GM23248 (cell line): ENCODE measurements around the gene ARHGEF38. TPM values are rescaled to one million over a fixed set of nuclear protein-coding genes. Genes with fewer than 3 reads are reported as not detected.
"Not testable (repeated sequence)": the region's sequence is repeated elsewhere in the genome, so short reads cannot be mapped to it uniquely, and the experiment has no call there.

Experiments used
- DNase-seq: peaks from one replicate; pipeline ENCODE4 v3.0.0-alpha.2; 2015
- H2AFZ ChIP-seq: fragments of 200-600 bp; sonication (generic); 2 replicates; pipeline ENCODE4 v1.6.1; 2016; ENCODE audit warnings: antibody characterized with exemption
- H3F3A ChIP-seq: fragments of 200-600 bp; sonication (generic); 2 replicates; pipeline ENCODE4 v1.6.1; 2016; ENCODE audit warnings: mild to moderate bottlenecking, antibody characterized with exemption, mixed run types; ENCODE audit not compliant: insufficient read depth
- H3K27ac ChIP-seq: fragments of 200-600 bp; sonication (generic); 2 replicates; pipeline ENCODE4 v1.5.1; 2016; ENCODE audit warnings: mild to moderate bottlenecking
- H3K27me3 ChIP-seq: fragments of 200-600 bp; sonication (generic); replicated peaks from 2 replicates; pipeline ENCODE4 v1.6.1; 2016; ENCODE audit warnings: mild to moderate bottlenecking; ENCODE audit not compliant: insufficient read depth
- H3K36me3 ChIP-seq: fragments of 200-600 bp; sonication (generic); 2 replicates; pipeline ENCODE4 v1.6.1; 2016; ENCODE audit warnings: low read depth, mild to moderate bottlenecking
- H3K4me1 ChIP-seq: fragments of 200-600 bp; sonication (generic); 2 replicates; pipeline ENCODE4 v1.6.1; 2016; ENCODE audit warnings: mild to moderate bottlenecking; ENCODE audit not compliant: insufficient read depth
- H3K4me2 ChIP-seq: fragments of 200-600 bp; sonication (generic); one replicate; pipeline ENCODE4 v1.6.1; 2016; ENCODE audit warnings: mild to moderate bottlenecking; ENCODE audit not compliant: unreplicated experiment
- H3K4me3 ChIP-seq: fragments of 200-600 bp; sonication (generic); 2 replicates; pipeline ENCODE4 v1.5.1; 2016; ENCODE audit warnings: mild to moderate bottlenecking
- H3K79me2 ChIP-seq: fragments of 200-600 bp; sonication (generic); 2 replicates; pipeline ENCODE4 v1.6.1; 2016; ENCODE audit warnings: mild to moderate bottlenecking; ENCODE audit not compliant: insufficient read depth
- H3K9ac ChIP-seq: fragments of 200-600 bp; sonication (generic); 2 replicates; pipeline ENCODE4 v1.6.1; 2016; ENCODE audit warnings: mild to moderate bottlenecking
- H3K9me2 ChIP-seq: fragments of 200-600 bp; sonication (generic); 2 replicates; pipeline ENCODE4 v1.6.1; 2016; ENCODE audit warnings: mixed run types, mild to moderate bottlenecking, moderate library complexity; ENCODE audit not compliant: insufficient read depth
- H3K9me3 ChIP-seq: fragments of 200-600 bp; sonication (generic); one replicate; pipeline ENCODE4 v1.6.1; 2017; ENCODE audit warnings: low read depth
- H4K20me1 ChIP-seq: fragments of 200-600 bp; sonication (generic); 2 replicates; pipeline ENCODE4 v1.6.0; 2016; ENCODE audit not compliant: insufficient read depth
- EZH2 ChIP-seq: fragments of 200-600 bp; sonication (generic); IDR thresholded peaks from 2 replicates; pipeline ENCODE4 v1.6.1; 2018; ENCODE audit warnings: antibody characterized with exemption, mild to moderate bottlenecking; ENCODE audit not compliant: insufficient read depth, poor library complexity, severe bottlenecking
- EZH2phosphoT487 ChIP-seq: fragments of 200-600 bp; sonication (generic); IDR thresholded peaks from 2 replicates; pipeline ENCODE4 v1.6.1; 2018; ENCODE audit warnings: antibody characterized with exemption, moderate library complexity, mild to moderate bottlenecking, low read depth; ENCODE audit not compliant: insufficient read depth
- WGBS, 2 experiments: methylation state at CpG; one replicate each; pipeline ENCODE4 v1.1.6; 2015 to 2017; ENCODE audit warnings: low lambda C conversion rate in 2 of 2, low coverage in 1 of 2; ENCODE audit errors: missing lambda C conversion rate in 2 of 2; 5-methylcytosine and 5-hydroxymethylcytosine counted together
- in situ Hi-C: fragments of 300-500 bp; cut with MboI; formaldehyde crosslinking; loops from 2 replicates; pipeline ENCODE4 v1.15.0; 2020
- polyA plus RNA-seq: library from polyadenylated mRNA; unstranded; fragments of >200 nt; fragmentation: Nextera tagmentation; extraction: Ambion mirVana; gene quantifications from 2 replicates; pipeline ENCODE4 v1.2.1, GENCODE V29; 2016
- total RNA-seq: library from RNA; depleted of rRNA; stranded (reverse); fragments of >200 nt; shearing (Covaris generic); gene quantifications from 2 replicates; pipeline ENCODE4 v1.2.3, GENCODE V29; 2014

The ARHGEF38 gene
- total and polyA plus RNA-seq, 2 experiments from 2014 or later, result not detected

DNA sequence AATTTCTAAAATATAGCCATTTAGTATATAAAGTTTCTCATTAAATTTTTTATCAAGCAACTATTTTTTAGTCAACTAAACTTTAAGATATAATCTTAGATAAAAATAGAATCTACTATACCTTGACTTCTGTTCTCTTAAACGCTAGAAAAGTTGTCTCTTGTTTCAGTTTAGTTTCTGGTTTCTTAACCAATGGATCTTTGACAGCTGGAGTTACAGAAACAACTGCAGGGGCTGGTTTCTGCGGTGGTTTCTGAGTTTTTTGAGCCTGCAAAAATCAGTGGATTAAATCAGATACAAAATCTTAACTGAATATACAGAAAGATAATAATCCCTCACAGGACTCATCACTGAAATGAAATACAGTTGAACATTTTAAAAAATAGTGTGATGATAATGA lies 134.2 kb downstream of the ARHGEF38 start:
- WGBS, 2 experiments, result 78 to 81% methylated on average over 2 of the region's 2 CpGs
- H3K27me3 ChIP-seq, result no peaks in the 10 kb centered on the region
- no peak overlapping the region for H3K4me2 ChIP-seq
- no peaks in the 10 kb centered on the region; the same call in 1 of the 2 replicates for H3K4me1 ChIP-seq
- H3K79me2 ChIP-seq, result no peaks in the 10 kb centered on the region
- TF ChIP-seq EZH2phosphoT487 (no peak), EZH2 (no peak)
- no peak overlapping the region for H2AFZ ChIP-seq
- H3K9me3 ChIP-seq, result no peaks in the 10 kb centered on the region
- DNase-seq, result no peak
- H3K9ac ChIP-seq, result no peak overlapping the region
- H3K4me3 ChIP-seq, result no peak overlapping the region
- H3K9me2 ChIP-seq, result no peaks in the 10 kb centered on the region
- H3F3A ChIP-seq, result no peaks in the 10 kb centered on the region
- peaks cover 71% of the 10 kb centered on the region for H3K36me3 ChIP-seq
- no peaks in the 10 kb centered on the region for H4K20me1 ChIP-seq
- in situ Hi-C loops, result no loop called here
- H3K27ac ChIP-seq, result no peak overlapping the region

DNA sequence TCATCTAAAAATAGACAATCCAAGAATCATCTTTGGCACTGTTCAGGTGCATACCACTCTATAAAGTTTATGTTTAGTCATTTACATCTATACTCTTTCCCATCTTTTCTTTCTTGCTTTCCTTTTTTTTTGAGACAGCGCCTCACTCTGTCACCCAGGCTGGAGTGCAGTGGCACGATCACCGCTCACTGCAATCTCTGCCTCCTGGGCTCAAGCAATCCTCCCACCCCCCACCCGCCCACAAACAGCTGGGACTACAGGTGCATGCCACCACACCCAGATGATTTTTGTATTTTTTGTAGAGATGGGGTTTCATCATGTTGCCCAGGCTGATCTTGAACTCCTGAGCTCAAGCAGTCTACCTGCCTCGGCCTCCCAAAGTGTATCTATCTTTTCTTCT lies 142.4 kb downstream of the ARHGEF38 start:
- H3K79me2 ChIP-seq, H4K20me1 ChIP-seq, H3K4me2 ChIP-seq, H3K9me2 ChIP-seq, H3K4me3 ChIP-seq, H3K9me3 ChIP-seq, DNase-seq, H3K27ac ChIP-seq, in situ Hi-C loops, H3K27me3 ChIP-seq, H3F3A ChIP-seq, H3K9ac ChIP-seq, H3K4me1 ChIP-seq, H2AFZ ChIP-seq: not testable (repeated sequence)
- WGBS, 2 experiments, result 93 to 98% methylated on average over 5 of the region's 5 CpGs
- peaks cover 49% of the 10 kb centered on the region for H3K36me3 ChIP-seq

DNA sequence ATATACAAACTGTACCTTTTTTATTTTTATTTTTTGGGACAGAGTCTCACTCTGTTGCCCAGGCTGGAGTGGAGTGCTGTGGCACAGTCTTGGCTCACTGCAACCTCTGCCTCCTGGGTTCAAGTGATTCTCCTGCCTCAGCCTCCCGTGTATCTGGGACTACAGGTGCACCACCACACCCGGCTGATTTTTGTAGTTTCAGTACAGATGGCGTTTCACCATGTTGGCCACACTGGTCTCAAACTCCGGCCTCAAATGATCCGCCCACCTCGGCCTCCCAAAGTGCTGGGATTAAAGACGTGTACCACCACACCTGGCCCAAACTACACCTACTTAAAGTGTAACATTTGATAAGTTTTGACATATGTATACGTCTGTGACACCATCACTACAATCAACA lies 143.4 kb downstream of the ARHGEF38 start:
- WGBS, 2 experiments, result 88 to 93% methylated on average over 8 of the region's 8 CpGs
- H3K27me3 ChIP-seq, H3F3A ChIP-seq, H3K9me2 ChIP-seq, H3K9me3 ChIP-seq, H3K79me2 ChIP-seq, H3K9ac ChIP-seq, H3K4me2 ChIP-seq, DNase-seq, H3K4me1 ChIP-seq, in situ Hi-C loops, H3K27ac ChIP-seq, H2AFZ ChIP-seq, H4K20me1 ChIP-seq, H3K4me3 ChIP-seq: not testable (repeated sequence)
- H3K36me3 ChIP-seq, result peaks cover 38% of the 10 kb centered on the region

DNA sequence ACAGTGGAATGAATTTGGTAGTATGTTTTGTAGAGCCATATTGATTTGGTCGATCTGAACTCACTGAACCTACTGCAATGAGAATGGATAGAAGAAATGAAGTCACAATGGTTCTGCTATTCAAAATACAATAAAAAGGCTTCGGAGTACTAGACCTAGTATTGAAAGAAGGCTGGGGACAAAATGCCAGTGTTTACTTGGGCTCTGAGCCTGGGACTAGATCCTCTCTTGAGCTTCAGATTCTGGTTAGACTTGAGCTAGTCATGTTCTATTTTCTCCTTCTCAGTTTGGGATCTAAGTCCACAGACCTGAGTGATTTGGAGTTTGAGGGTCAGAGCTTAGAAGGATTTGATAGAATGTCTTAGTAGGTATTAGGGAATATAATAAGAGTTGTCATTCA lies 146.2 kb downstream of the ARHGEF38 start:
- WGBS, 2 experiments, result 98% methylated on average over 2 of the region's 2 CpGs
- TF ChIP-seq EZH2 (no peak), EZH2phosphoT487 (no peak)
- in situ Hi-C loops, result no loop called here

DNA sequence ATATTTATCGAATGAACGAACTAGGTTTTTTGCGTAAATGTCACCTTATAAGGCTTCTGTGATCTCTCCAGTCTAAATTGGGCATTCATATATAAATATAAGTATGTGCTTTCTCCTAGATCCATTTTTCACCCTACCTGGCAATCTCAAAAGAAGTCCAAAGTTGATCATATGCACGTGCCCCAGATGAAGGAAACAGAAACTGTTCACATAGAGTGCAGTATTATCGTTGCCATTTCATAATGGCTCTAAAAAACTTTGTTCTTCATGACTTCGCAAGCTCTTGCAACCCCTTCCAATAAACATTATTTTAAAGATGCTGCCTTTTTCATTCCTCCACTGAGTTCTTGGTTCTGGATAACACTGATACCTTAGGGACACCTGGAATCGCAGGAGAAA lies 155.4 kb downstream of the ARHGEF38 start:
- H4K20me1 ChIP-seq, result no peaks in the 10 kb centered on the region
- H3K27ac ChIP-seq, result peak overlapping the region; percentile 64
- H3K9me3 ChIP-seq, result no peaks in the 10 kb centered on the region
- peaks cover 97% of the 10 kb centered on the region for H3K79me2 ChIP-seq
- peaks cover 21% of the 10 kb centered on the region for H3K4me1 ChIP-seq
- H3K27me3 ChIP-seq, result no peaks in the 10 kb centered on the region
- peak overlapping the region; percentile 88 for H3K9ac ChIP-seq
- peak overlapping the region; percentile 99 for H3K4me3 ChIP-seq
- in situ Hi-C loops, result no loop called here
- 19 to 21% methylated on average over 7 of the region's 7 CpGs for WGBS, 2 experiments
- no peaks in the 10 kb centered on the region for H3K9me2 ChIP-seq
- H3F3A ChIP-seq, result no peaks in the 10 kb centered on the region
- H2AFZ ChIP-seq, result peak overlapping the region; percentile 98
- peak overlapping the region; percentile 99 for H3K4me2 ChIP-seq
- no peaks in the 10 kb centered on the region for H3K36me3 ChIP-seq
- TF ChIP-seq EZH2phosphoT487 (no peak), EZH2 (no peak)
- DNase-seq, result peak; percentile 25

More for the DNA sequence above, 146.2 kb downstream of the ARHGEF38 start:
- Histone ChIP-seq H3K79me2 (peaks cover 29% of the 10 kb centered on the region), H3K9me3 (no peaks in the 10 kb centered on the region), H4K20me1 (no peaks in the 10 kb centered on the region), H3K4me2 (no peak overlapping the region), H3K4me1 (no peaks in the 10 kb centered on the region), H3K9ac (no peak overlapping the region), H3K36me3 (peaks cover 27% of the 10 kb centered on the region), H3K27ac (no peak overlapping the region), H2AFZ (no peak overlapping the region), H3K9me2 (no peaks in the 10 kb centered on the region), H3K4me3 (no peak overlapping the region), H3F3A (no peaks in the 10 kb centered on the region), H3K27me3 (no peaks in the 10 kb centered on the region)
- DNase-seq, result no peak
